Thoracic aorta (tissue), 2 donors: ENCODE measurements around the gene CD63. TPM values are rescaled to one million over a fixed set of nuclear protein-coding genes. Genes with fewer than 3 reads are reported as not detected.

Experiments used
- ATAC-seq: fragments of 150-250 bp; one replicate; pipeline ENCODE4 v1.8.0; 2017; ENCODE audit warnings: low read depth; ENCODE audit not compliant: insufficient number of reproducible peaks, low FRiP score
- DNase-seq: peaks from one replicate; pipeline ENCODE4 v3.0.0-alpha.2; 2020; ENCODE audit warnings: low spot score
- H3K27ac ChIP-seq, 2 donors: fragments of 200-600 bp; sonication (generic); 1 replicate in 1 of 2; 2 replicates in 1 of 2; pipeline ENCODE4 v1.5.1; 2016; ENCODE audit warnings: mild to moderate bottlenecking in 2 of 2, moderate library complexity in 2 of 2
- H3K27me3 ChIP-seq: fragments of 200-600 bp; sonication (generic); replicated peaks from 2 replicates; pipeline ENCODE4 v1.6.0; 2016; ENCODE audit warnings: mild to moderate bottlenecking; ENCODE audit not compliant: insufficient read depth
- H3K36me3 ChIP-seq: fragments of 200-600 bp; sonication (generic); one replicate; pipeline ENCODE4 v1.5.1; 2016
- H3K4me1 ChIP-seq, 2 donors: fragments of 200-600 bp; sonication (generic); 1 replicate in 1 of 2; 2 replicates in 1 of 2; pipeline versions ENCODE4 v1.5.1 to v1.6.0; 2016; ENCODE audit warnings: low read depth in 2 of 2, mild to moderate bottlenecking in 1 of 2; ENCODE audit not compliant: control insufficient read depth in 1 of 2
- H3K4me3 ChIP-seq: fragments of 200-600 bp; sonication (generic); 2 replicates; pipeline ENCODE4 v1.5.1; 2016; ENCODE audit warnings: mild to moderate bottlenecking
- H3K9me3 ChIP-seq: fragments of 200-600 bp; sonication (generic); 2 replicates; pipeline ENCODE4 v1.5.1; 2016
- CTCF ChIP-seq: fragments of 200-600 bp; sonication (generic); IDR thresholded peaks from one replicate; pipeline ENCODE4 v1.5.1; 2019; ENCODE audit warnings: antibody characterized with exemption
- total RNA-seq, 2 donors: library from RNA; depleted of rRNA; stranded (reverse); fragments of >200 nt; gene quantifications; one replicate each; pipeline versions ENCODE4 v1.1.0 to v1.2.3, GENCODE V29; 2016

CD63 gene
- total RNA-seq, 2 donors from 2014 or later: 615 to 776 TPM

DNA sequence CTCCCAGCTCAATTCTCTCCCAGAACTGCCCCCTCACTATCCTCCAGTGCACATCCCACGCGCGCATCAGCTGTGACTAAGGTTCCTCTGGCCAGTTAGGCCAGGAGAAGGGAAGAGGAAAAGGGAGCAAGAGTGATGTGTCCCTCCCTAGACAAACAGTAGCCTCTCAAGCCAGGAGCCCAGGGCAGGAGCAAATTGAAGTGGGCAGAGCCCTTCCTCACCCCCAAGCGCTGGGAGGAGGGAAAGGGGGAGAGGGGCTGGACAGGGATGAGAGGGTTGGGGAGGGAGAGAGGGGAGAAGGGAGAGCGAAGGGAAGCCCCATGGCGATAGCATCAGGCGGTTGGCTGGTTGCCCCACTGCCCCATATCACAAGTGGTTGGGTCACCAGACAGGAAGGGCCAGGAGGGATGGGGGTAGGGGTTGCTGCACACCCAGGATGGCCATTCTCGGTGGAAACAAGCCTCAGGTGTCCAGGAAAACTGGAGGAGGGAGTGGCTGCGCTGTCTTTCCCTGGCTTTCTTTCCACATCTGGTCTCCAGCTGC lies 1.1 kb downstream of the CD63 start:
- H3K36me3 ChIP-seq: peaks cover 21% of the 10 kb centered on the region
- no peaks in the 10 kb centered on the region for H3K27me3 ChIP-seq
- H3K27ac ChIP-seq: peak overlapping the region; percentile 98 to 100
- no peak for DNase-seq
- H3K4me1 ChIP-seq: peaks cover 23 to 67% of the 10 kb centered on the region in 2 donors
- no peaks in the 10 kb centered on the region for H3K9me3 ChIP-seq
- no peak for ATAC-seq
- H3K4me3 ChIP-seq: peak overlapping the region; percentile 95
- TF ChIP-seq CTCF: no peak

GRCh38 chr12:55726971-55727370 lies 1.8 kb downstream of the CD63 start:
- Histone ChIP-seq H3K9me3 (no peaks in the 10 kb centered on the region), H3K27ac (peak overlapping the region; percentile 98 to 100), H3K36me3 (peaks cover 21% of the 10 kb centered on the region), H3K4me3 (peak overlapping the region; percentile 95), H3K27me3 (no peaks in the 10 kb centered on the region), H3K4me1 (peaks cover 23 to 72% of the 10 kb centered on the region in 2 donors)
- no peak for DNase-seq
- TF ChIP-seq CTCF: no peak
- ATAC-seq: no peak

DNA sequence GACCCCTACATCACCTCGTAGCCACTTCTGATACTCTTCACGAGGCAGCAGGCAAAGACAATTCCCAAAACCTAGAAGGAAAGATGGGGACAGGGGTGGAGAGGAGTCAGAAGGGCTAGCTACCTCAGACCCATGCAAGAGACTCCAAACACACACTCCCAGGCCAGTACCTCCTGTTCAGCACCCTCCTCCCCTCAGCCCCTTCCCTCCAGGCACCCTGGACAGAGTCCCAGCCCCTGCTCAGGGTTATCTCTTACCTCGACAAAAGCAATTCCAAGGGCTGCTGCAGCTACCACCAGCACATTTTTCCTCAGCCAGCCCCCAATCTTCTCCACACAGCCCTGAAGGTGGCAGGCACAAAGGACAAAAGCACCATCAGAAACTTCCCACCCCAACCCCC lies 3.3 kb downstream of the CD63 start:
- H3K36me3 ChIP-seq: peaks cover 21% of the 10 kb centered on the region
- no peaks in the 10 kb centered on the region for H3K27me3 ChIP-seq
- H3K9me3 ChIP-seq: no peaks in the 10 kb centered on the region
- H3K4me3 ChIP-seq: no peak overlapping the region
- no peak for TF ChIP-seq CTCF
- DNase-seq: no peak
- no peak overlapping the region for H3K27ac ChIP-seq
- H3K4me1 ChIP-seq: peaks cover 29 to 80% of the 10 kb centered on the region in 2 donors
- ATAC-seq: no peak

- ATAC-seq (no peak), DNase-seq (no peak)
- Histone ChIP-seq H3K36me3 (peaks cover 21% of the 10 kb centered on the region), H3K4me1 (peaks cover 25 to 79% of the 10 kb centered on the region in 2 donors), H3K4me3 (no peak overlapping the region), H3K9me3 (no peaks in the 10 kb centered on the region), H3K27me3 (no peaks in the 10 kb centered on the region), H3K27ac (no peak overlapping the region)
- no peak for TF ChIP-seq CTCF
Observed at GRCh38 chr12:55724940-55725309, 3.9 kb downstream of the CD63 start.

DNA sequence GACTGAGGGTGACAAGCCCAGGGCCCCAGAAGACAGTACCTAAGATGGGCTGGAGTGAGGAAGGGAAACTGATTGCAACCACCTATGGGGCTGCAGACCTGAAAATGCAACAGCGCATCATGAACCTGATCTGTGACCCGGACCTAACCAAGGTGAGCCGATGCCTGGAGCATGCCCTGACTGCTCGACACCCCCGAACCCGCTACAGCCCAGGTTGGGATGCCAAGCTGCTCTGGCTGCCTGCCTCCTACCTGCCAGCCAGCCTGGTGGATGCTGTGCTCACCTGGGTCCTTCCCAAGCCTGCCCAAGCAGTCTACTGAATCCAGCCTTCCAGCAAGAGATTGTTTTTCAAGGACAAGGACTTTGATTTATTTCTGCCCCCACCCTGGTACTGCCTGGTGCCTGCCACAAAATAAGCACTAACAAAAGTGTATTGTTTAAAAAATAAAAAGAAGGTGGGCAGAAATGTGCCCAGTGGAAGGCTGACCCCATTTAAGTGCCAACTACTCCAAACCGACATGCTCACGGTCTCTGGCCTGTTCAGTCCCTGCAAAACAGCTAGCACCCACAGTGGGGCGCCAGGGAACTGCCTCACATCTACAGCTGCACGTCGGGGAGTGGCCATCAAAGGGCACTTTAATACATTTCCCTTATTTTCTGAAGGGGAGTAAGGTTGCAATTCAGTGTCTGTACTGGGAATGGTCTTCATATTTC lies 4.4 kb downstream of the CD63 start:
- Histone ChIP-seq H3K27me3 (no peaks in the 10 kb centered on the region), H3K36me3 (peaks cover 21% of the 10 kb centered on the region), H3K4me3 (no peak overlapping the region), H3K9me3 (no peaks in the 10 kb centered on the region), H3K27ac (peak overlapping the region in 1 of 2 donors; percentile 92), H3K4me1 (peaks cover 30 to 81% of the 10 kb centered on the region in 2 donors)
- ATAC-seq (no peak), DNase-seq (no peak)
- TF ChIP-seq CTCF: peak; percentile 57
